Vagina (tissue), 2 donors: ENCODE results near the gene GUCY1A2. TPM values are rescaled to one million over a fixed set of nuclear protein-coding genes. Genes with fewer than 3 reads are reported as not detected.

ENCODE experiments used
- DNase-seq, 2 donors: peaks; one replicate each; pipeline ENCODE4 v3.0.0-alpha.2; 2017; ENCODE audit errors: extremely low spot score in 2 of 2
- H3K27ac ChIP-seq: fragments of 200-600 bp; sonication (generic); one replicate; pipeline ENCODE4 v1.5.1; 2019
- H3K27me3 ChIP-seq: fragments of 200-600 bp; sonication (generic); one replicate; pipeline ENCODE4 v1.5.1; 2019
- H3K36me3 ChIP-seq, 2 donors: fragments of 200-600 bp; sonication (generic); one replicate each; pipeline ENCODE4 v1.5.1; 2017 to 2019
- H3K4me1 ChIP-seq: fragments of 200-600 bp; sonication (generic); one replicate; pipeline ENCODE4 v1.5.1; 2019
- H3K4me3 ChIP-seq, 2 donors: fragments of 200-600 bp; sonication (generic); 1 replicate in 1 of 2; 2 replicates in 1 of 2; pipeline ENCODE4 v1.5.1; 2016 to 2019
- H3K9me3 ChIP-seq: fragments of 200-600 bp; sonication (generic); one replicate; pipeline ENCODE4 v1.5.1; 2019
- POLR2A ChIP-seq, 2 donors: fragments of 450-650 bp; IDR thresholded peaks; one replicate each; pipeline ENCODE4 v1.6.1; 2017; ENCODE audit warnings: antibody characterized with exemption in 2 of 2, mild to moderate bottlenecking in 2 of 2, moderate library complexity in 2 of 2
- POLR2AphosphoS5 ChIP-seq, 2 donors: sonication (generic); formaldehyde crosslinking; IDR thresholded peaks; one replicate each; pipeline ENCODE4 v1.9.0; 2017; ENCODE audit warnings: antibody characterized with exemption in 2 of 2, mild to moderate bottlenecking in 2 of 2, low read depth in 1 of 2; ENCODE audit not compliant: insufficient read depth in 1 of 2
- intact Hi-C: fragments of 100-400 bp; cut with DNase I; formaldehyde crosslinking; loops from one replicate; pipeline ENCODE4 v1.15.1; 2023
- total RNA-seq: library from RNA; depleted of rRNA; stranded (reverse); fragments of >200 nt; gene quantifications from one replicate; pipeline ENCODE4 v1.2.3, GENCODE V29; 2016
- TF ChIP-seq, protein P1 (sequence below), 3 experiments: fragments of 450-650 bp in 2 of 3; fragments of 200-600 bp in 1 of 3; sonication (generic) in 1 of 3; IDR thresholded peaks; one replicate each; pipeline ENCODE4 v1.5.1; 2017 to 2019; ENCODE audit warnings: antibody characterized with exemption in 3 of 3, mild to moderate bottlenecking in 2 of 3, moderate library complexity in 2 of 3

GUCY1A2 gene
- total RNA-seq, 1 donor from 2014 or later = 7.4 TPM

- Histone ChIP-seq H3K27ac (no peak overlapping the region), H3K4me1 (no peaks in the 10 kb centered on the region), H3K27me3 (no peaks in the 10 kb centered on the region), H3K36me3 (no peaks in the 10 kb centered on the region), H3K9me3 (no peaks in the 10 kb centered on the region), H3K4me3 (no peak overlapping the region)
- TF ChIP-seq POLR2A (IDR thresholded peaks at IDR 0.05) (no peak), POLR2AphosphoS5 (IDR thresholded peaks at IDR 0.05; ENCODE audit: insufficient read depth in 1 of 2, low read depth in 1 of 2) (no peak)
- TF ChIP-seq, protein P1, sequence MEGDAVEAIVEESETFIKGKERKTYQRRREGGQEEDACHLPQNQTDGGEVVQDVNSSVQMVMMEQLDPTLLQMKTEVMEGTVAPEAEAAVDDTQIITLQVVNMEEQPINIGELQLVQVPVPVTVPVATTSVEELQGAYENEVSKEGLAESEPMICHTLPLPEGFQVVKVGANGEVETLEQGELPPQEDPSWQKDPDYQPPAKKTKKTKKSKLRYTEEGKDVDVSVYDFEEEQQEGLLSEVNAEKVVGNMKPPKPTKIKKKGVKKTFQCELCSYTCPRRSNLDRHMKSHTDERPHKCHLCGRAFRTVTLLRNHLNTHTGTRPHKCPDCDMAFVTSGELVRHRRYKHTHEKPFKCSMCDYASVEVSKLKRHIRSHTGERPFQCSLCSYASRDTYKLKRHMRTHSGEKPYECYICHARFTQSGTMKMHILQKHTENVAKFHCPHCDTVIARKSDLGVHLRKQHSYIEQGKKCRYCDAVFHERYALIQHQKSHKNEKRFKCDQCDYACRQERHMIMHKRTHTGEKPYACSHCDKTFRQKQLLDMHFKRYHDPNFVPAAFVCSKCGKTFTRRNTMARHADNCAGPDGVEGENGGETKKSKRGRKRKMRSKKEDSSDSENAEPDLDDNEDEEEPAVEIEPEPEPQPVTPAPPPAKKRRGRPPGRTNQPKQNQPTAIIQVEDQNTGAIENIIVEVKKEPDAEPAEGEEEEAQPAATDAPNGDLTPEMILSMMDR (IDR thresholded peaks at IDR 0.05) = no peak
- no peak for DNase-seq
- intact Hi-C loops = no loop called here
Observed at GRCh38 chr11:106858200-106858599, 160.1 kb downstream of the GUCY1A2 start.

GRCh38 chr11:106856566-106856965 is 161.7 kb downstream of the GUCY1A2 start:
- no peaks in the 10 kb centered on the region for H3K27me3 ChIP-seq
- H3K36me3 ChIP-seq = no peaks in the 10 kb centered on the region
- H3K9me3 ChIP-seq = no peaks in the 10 kb centered on the region
- no peaks in the 10 kb centered on the region for H3K4me1 ChIP-seq
- DNase-seq = no peak
- no peak for TF ChIP-seq POLR2A (IDR thresholded peaks at IDR 0.05)
- TF ChIP-seq POLR2AphosphoS5 (IDR thresholded peaks at IDR 0.05; ENCODE audit: insufficient read depth in 1 of 2, low read depth in 1 of 2) = no peak
- TF ChIP-seq, protein P1 (IDR thresholded peaks at IDR 0.05) = no peak
- no peak overlapping the region for H3K4me3 ChIP-seq
- no peak overlapping the region for H3K27ac ChIP-seq
- intact Hi-C loops = no loop called here

DNA sequence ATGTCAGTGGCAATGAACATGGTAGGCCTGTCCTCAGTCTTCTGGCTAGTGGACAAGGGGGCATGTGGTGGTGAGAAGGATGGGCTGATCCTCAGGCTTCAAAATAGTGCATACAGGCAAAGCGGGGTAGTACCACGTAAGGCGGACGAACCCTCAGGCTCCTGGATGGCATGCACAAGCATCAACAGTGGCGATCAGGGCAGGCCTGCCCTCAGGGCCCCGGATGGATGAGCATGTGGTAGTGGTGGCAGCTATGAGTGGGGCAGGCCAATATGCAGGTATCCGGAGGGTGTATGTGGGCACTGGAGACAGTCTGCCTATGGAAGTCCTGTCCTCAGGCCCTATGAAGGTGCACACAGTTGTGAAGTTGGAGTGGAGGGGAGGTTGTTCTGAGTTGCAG is 163.8 kb downstream of the GUCY1A2 start:
- intact Hi-C loops = no loop called here
- TF ChIP-seq, protein P1 (IDR thresholded peaks at IDR 0.05) = no peak
- no peak for TF ChIP-seq POLR2AphosphoS5 (IDR thresholded peaks at IDR 0.05; ENCODE audit: insufficient read depth in 1 of 2, low read depth in 1 of 2)
- no peak for TF ChIP-seq POLR2A (IDR thresholded peaks at IDR 0.05)
- no peaks in the 10 kb centered on the region for H3K36me3 ChIP-seq
- H3K4me1 ChIP-seq = no peaks in the 10 kb centered on the region
- H3K9me3 ChIP-seq = no peaks in the 10 kb centered on the region
- H3K4me3 ChIP-seq = no peak overlapping the region
- H3K27me3 ChIP-seq = no peaks in the 10 kb centered on the region
- H3K27ac ChIP-seq = no peak overlapping the region
- DNase-seq = no peak

GRCh38 chr11:106853850-106854401 is 164.3 kb downstream of the GUCY1A2 start:
- no peak for DNase-seq
- Histone ChIP-seq H3K4me1 (no peaks in the 10 kb centered on the region), H3K27ac (no peak overlapping the region), H3K4me3 (no peak overlapping the region), H3K9me3 (no peaks in the 10 kb centered on the region), H3K36me3 (no peaks in the 10 kb centered on the region), H3K27me3 (no peaks in the 10 kb centered on the region)
- intact Hi-C loops = no loop called here
- TF ChIP-seq POLR2AphosphoS5 (IDR thresholded peaks at IDR 0.05; ENCODE audit: insufficient read depth in 1 of 2, low read depth in 1 of 2) (no peak), POLR2A (IDR thresholded peaks at IDR 0.05) (no peak)
- TF ChIP-seq, protein P1 (IDR thresholded peaks at IDR 0.05) = no peak

- DNase-seq = no peak
- no peak overlapping the region for H3K4me3 ChIP-seq
- no peak for TF ChIP-seq POLR2A (IDR thresholded peaks at IDR 0.05)
- TF ChIP-seq, protein P1 (IDR thresholded peaks at IDR 0.05) = no peak
- no peak for TF ChIP-seq POLR2AphosphoS5 (IDR thresholded peaks at IDR 0.05; ENCODE audit: insufficient read depth in 1 of 2, low read depth in 1 of 2)
- no peaks in the 10 kb centered on the region for H3K36me3 ChIP-seq
- intact Hi-C loops = no loop called here
- no peaks in the 10 kb centered on the region for H3K4me1 ChIP-seq
- no peak overlapping the region for H3K27ac ChIP-seq
- H3K27me3 ChIP-seq = no peaks in the 10 kb centered on the region
- H3K9me3 ChIP-seq = no peaks in the 10 kb centered on the region
Observed at GRCh38 chr11:106852779-106853178, 165.5 kb downstream of the GUCY1A2 start.
